HepG2 (cell line): ENCODE data around the gene COLGALT1. TPM values are rescaled to one million over a fixed set of nuclear protein-coding genes. Genes with fewer than 3 reads are reported as not detected.

Experiments
- GLMP ChIP-seq: sonication (generic); formaldehyde crosslinking; IDR thresholded peaks from 2 replicates; pipeline ENCODE4 v1.9.0; 2021; ENCODE audit warnings: missing genetic modification reagents, mild to moderate bottlenecking, borderline replicate concordance
- GPBP1L1 ChIP-seq: sonication (generic); formaldehyde crosslinking; IDR thresholded peaks from 2 replicates; pipeline ENCODE4 v1.5.0; 2020; ENCODE audit warnings: mild to moderate bottlenecking, missing genetic modification reagents
- LCORL ChIP-seq, 2 experiments: fragments of 450-650 bp in 1 of 2; sonication (generic) in 1 of 2; formaldehyde crosslinking in 1 of 2; IDR thresholded peaks; 2 replicates each; pipeline versions ENCODE4 v1.5.0 to v1.6.1; 2017 to 2020; ENCODE audit warnings: antibody characterized with exemption in 1 of 2, missing genetic modification reagents in 1 of 2
- MTF2 ChIP-seq: sonication (generic); formaldehyde crosslinking; IDR thresholded peaks from 2 replicates; pipeline ENCODE4 v1.5.0; 2020; ENCODE audit warnings: missing genetic modification reagents, borderline replicate concordance
- NR2F6 ChIP-seq, 2 experiments: IDR thresholded peaks; 2 replicates each; pipeline ENCODE4 v1.6.1; 2016; ENCODE audit warnings: antibody characterized with exemption in 1 of 2, mild to moderate bottlenecking in 1 of 2
- SP1 ChIP-seq, 2 experiments: fragments of 450-650 bp in 1 of 2; sonication (generic) in 1 of 2; formaldehyde crosslinking in 1 of 2; IDR thresholded peaks; 2 replicates each; pipeline versions ENCODE4 v1.4.0 to v1.6.1; 2016 to 2020; ENCODE audit warnings: missing genetic modification reagents in 1 of 2
- SRSF4 ChIP-seq: fragments of 200-400 bp; formaldehyde crosslinking; IDR thresholded peaks from one replicate; pipeline ENCODE4 v1.6.1; 2018; ENCODE audit warnings: mild to moderate bottlenecking, low read depth, low read length, moderate library complexity; ENCODE audit not compliant: poor library complexity, severe bottlenecking
- SRY ChIP-seq: sonication (generic); formaldehyde crosslinking; IDR thresholded peaks from 2 replicates; pipeline ENCODE4 v1.8.0; 2022; ENCODE audit warnings: mild to moderate bottlenecking, missing genetic modification reagents
- ZBTB21 ChIP-seq: sonication (generic); formaldehyde crosslinking; IDR thresholded peaks from 2 replicates; pipeline ENCODE4 v1.4.0; 2020; ENCODE audit warnings: missing genetic modification reagents
- ZBTB33 ChIP-seq: sonication (generic); formaldehyde crosslinking; IDR thresholded peaks from 2 replicates; pipeline ENCODE4 v1.4.0; 2020; ENCODE audit warnings: missing genetic modification reagents
- ZNF326 ChIP-seq: sonication (generic); formaldehyde crosslinking; IDR thresholded peaks from 2 replicates; pipeline ENCODE4 v1.4.0; 2020; ENCODE audit warnings: missing genetic modification reagents, borderline replicate concordance
- ZNF430 ChIP-seq: sonication (generic); formaldehyde crosslinking; IDR thresholded peaks from 2 replicates; pipeline ENCODE4 v1.9.0; 2021; ENCODE audit warnings: mild to moderate bottlenecking, missing genetic modification reagents
- ZNF629 ChIP-seq: sonication (generic); formaldehyde crosslinking; conservative IDR thresholded peaks from 2 replicates; pipeline ENCODE4 v1.5.0; 2020; ENCODE audit warnings: missing genetic modification reagents
- ZNF740 ChIP-seq: sonication (generic); formaldehyde crosslinking; IDR thresholded peaks from 2 replicates; pipeline ENCODE4 v1.4.0; 2020; ENCODE audit warnings: missing genetic modification reagents
- ZNF773 ChIP-seq: sonication (generic); formaldehyde crosslinking; IDR thresholded peaks from 2 replicates; pipeline ENCODE4 v1.4.0; 2020; ENCODE audit warnings: missing genetic modification reagents, borderline replicate concordance
- ZNF781 ChIP-seq: sonication (generic); formaldehyde crosslinking; IDR thresholded peaks from 2 replicates; pipeline ENCODE4 v1.5.1; 2020; ENCODE audit warnings: borderline replicate concordance, mild to moderate bottlenecking, missing genetic modification reagents; ENCODE audit errors: not compliant biosample characterization
- polyA plus RNA-seq, 8 experiments: library from polyadenylated mRNA; depleted of rRNA in 3 of 8; stranded (reverse) in 7 of 8; unstranded in 1 of 8; fragments of >200 nt; fragmentation: Illumina TruSeq in 4 of 8; extraction: Trizol in 4 of 8; gene quantifications; 2 replicates each; pipeline versions ENCODE4 v1.2.1 to v1.2.3, GENCODE V29; 2011 to 2016; ENCODE audit warnings: low read depth in 4 of 8, missing spikeins in 1 of 8, mixed read lengths in 1 of 8; ENCODE audit not compliant: insufficient read depth in 1 of 8
- total RNA-seq, 5 experiments: library from RNA; depleted of rRNA; stranded (reverse); fragments of >200 nt; fragmentation: Illumina TruSeq; extraction: Trizol; gene quantifications; 2 replicates each; pipeline ENCODE4 v1.2.3, GENCODE V29; 2016; ENCODE audit warnings: low read depth in 1 of 5
- TF ChIP-seq, protein P1 (sequence below): sonication (generic); formaldehyde crosslinking; IDR thresholded peaks from 2 replicates; pipeline ENCODE4 v1.5.1; 2020; ENCODE audit warnings: missing genetic modification reagents, mild to moderate bottlenecking, borderline replicate concordance
- TF ChIP-seq, protein P2 (sequence below): IDR thresholded peaks from 2 replicates; pipeline ENCODE4 v1.6.1; 2016; ENCODE audit warnings: control low read depth
- TF ChIP-seq, protein P3 (sequence below): sonication (generic); formaldehyde crosslinking; IDR thresholded peaks from 2 replicates; pipeline ENCODE4 v1.8.1; 2023; ENCODE audit warnings: mild to moderate bottlenecking, inconsistent platforms, moderate library complexity, missing genetic modification reagents, borderline replicate concordance

The COLGALT1 gene
- total and polyA plus RNA-seq, 2 of the 13 experiments (the other 11 are each of a cell fraction or from before 2014, with no cell fraction given): 58.0 to 211 TPM

- TF ChIP-seq LCORL (IDR thresholded peaks at IDR 0.05): no peak
- no peak for TF ChIP-seq LCORL (CRISPR knock-in tag; IDR thresholded peaks at IDR 0.05)
- no peak for TF ChIP-seq MTF2 (CRISPR knock-in tag)
- no peak for TF ChIP-seq ZNF629 (CRISPR knock-in tag)
- TF ChIP-seq ZBTB33: no peak
- TF ChIP-seq, protein P1, sequence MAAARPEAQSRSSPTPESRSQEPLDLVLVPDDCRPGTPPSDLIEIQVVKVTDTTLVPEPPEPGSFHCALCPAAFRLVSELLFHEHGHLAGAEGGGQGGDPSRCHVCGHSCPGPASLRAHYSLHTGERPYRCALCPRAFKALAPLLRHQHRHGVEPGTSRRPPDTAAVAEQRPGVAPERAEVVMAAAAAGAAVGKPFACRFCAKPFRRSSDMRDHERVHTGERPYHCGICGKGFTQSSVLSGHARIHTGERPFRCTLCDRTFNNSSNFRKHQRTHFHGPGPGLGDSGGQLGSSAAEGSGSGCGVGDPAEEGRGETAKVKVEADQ (CRISPR knock-in tag): no peak
- TF ChIP-seq ZNF781 (CRISPR knock-in tag): no peak
- TF ChIP-seq SRSF4: no peak
- TF ChIP-seq GPBP1L1 (CRISPR knock-in tag): no peak
- TF ChIP-seq ZBTB21: peak; percentile 94
- no peak for TF ChIP-seq ZNF430 (CRISPR knock-in tag)
- TF ChIP-seq ZNF326 (CRISPR knock-in tag): no peak
- peak; percentile 47; the same call in 1 of the 2 replicates for TF ChIP-seq NR2F6 (IDR thresholded peaks at IDR 0.05)
- no peak for TF ChIP-seq NR2F6 (CRISPR knock-in tag; IDR thresholded peaks at IDR 0.05)
- no peak for TF ChIP-seq GLMP (CRISPR knock-in tag)
- no peak for TF ChIP-seq ZNF773
- no peak for TF ChIP-seq SRY
- TF ChIP-seq, protein P2, sequence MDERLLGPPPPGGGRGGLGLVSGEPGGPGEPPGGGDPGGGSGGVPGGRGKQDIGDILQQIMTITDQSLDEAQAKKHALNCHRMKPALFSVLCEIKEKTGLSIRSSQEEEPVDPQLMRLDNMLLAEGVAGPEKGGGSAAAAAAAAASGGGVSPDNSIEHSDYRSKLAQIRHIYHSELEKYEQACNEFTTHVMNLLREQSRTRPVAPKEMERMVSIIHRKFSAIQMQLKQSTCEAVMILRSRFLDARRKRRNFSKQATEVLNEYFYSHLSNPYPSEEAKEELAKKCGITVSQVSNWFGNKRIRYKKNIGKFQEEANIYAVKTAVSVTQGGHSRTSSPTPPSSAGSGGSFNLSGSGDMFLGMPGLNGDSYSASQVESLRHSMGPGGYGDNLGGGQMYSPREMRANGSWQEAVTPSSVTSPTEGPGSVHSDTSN (CRISPR knock-in tag): peak; percentile 89
- TF ChIP-seq, protein P3, sequence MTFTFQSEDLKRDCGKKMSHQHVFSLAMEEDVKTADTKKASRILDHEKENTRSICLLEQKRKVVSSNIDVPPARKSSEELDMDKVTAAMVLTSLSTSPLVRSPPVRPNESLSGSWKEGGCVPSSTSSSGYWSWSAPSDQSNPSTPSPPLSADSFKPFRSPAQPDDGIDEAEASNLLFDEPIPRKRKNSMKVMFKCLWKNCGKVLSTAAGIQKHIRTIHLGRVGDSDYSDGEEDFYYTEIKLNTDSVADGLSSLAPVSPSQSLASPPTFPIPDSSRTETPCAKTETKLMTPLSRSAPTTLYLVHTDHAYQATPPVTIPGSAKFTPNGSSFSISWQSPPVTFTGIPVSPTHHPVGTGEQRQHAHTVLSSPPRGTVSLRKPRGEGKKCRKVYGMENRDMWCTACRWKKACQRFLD: no peak
- TF ChIP-seq ZNF740 (CRISPR knock-in tag): no peak
- no peak for TF ChIP-seq SP1 (IDR thresholded peaks at IDR 0.05)
- peak; percentile 28; the same call in 1 of the 2 replicates for TF ChIP-seq SP1 (CRISPR knock-in tag; IDR thresholded peaks at IDR 0.05)
These were observed 61.7 kb downstream of the COLGALT1 start (continued) for GRCh38 chr19:17616961-17617806.
